Common myeloid progenitor, CD34-positive (primary cell): Measurements from ENCODE around the gene ACTRT3. TPM values are rescaled to one million over a fixed set of nuclear protein-coding genes. Genes with fewer than 3 reads are reported as not detected.

ENCODE experiments used
- CTCF ChIA-PET: fragments of 350-600 bp; sonication (Branson Sonifier 250); formaldehyde crosslinking; loops from one replicate; lab custom pipeline; 2021; ENCODE audit warnings: antibody characterized with exemption; lab: Charles Lee
- POLR2A ChIA-PET: fragments of 350-600 bp; sonication (Branson Sonifier 250); formaldehyde crosslinking; loops from one replicate; lab custom pipeline; 2021; ENCODE audit warnings: antibody characterized with exemption; lab: Charles Lee
- DNase-seq, 3 donors: peaks; one replicate each; pipeline versions ENCODE4 v3.0.0 to v3.0.0-alpha.2; 2013
- H3K27ac ChIP-seq, 2 experiments: 1 replicate in 1 of 2; 2 replicates in 1 of 2; pipeline ENCODE4 v1.7.0; 2013; ENCODE audit warnings: inconsistent platforms in 2 of 2, low read length in 2 of 2, mild to moderate bottlenecking in 2 of 2, low read depth in 1 of 2, moderate library complexity in 1 of 2; ENCODE audit not compliant: severe bottlenecking in 2 of 2, insufficient read depth in 1 of 2, poor library complexity in 1 of 2
- H3K27me3 ChIP-seq, 5 experiments: replicated peaks in 2 of 5; 1 replicate in 3 of 5; 2 replicates in 2 of 5; pipeline versions ENCODE4 v1.6.1 to v1.7.0; 2013; ENCODE audit warnings: low read length in 4 of 5, mild to moderate bottlenecking in 2 of 5, moderate library complexity in 2 of 5, inconsistent platforms in 1 of 5; ENCODE audit not compliant: insufficient read depth in 5 of 5, control insufficient read depth in 4 of 5
- H3K36me3 ChIP-seq, 4 experiments: 1 replicate in 2 of 4; 2 replicates in 2 of 4; pipeline versions ENCODE4 v1.6.1 to v1.7.0; 2013; ENCODE audit warnings: low read length in 3 of 4, control low read depth in 1 of 4, mild to moderate bottlenecking in 1 of 4; ENCODE audit not compliant: control insufficient read depth in 4 of 4, insufficient read depth in 4 of 4
- H3K4me1 ChIP-seq, 4 experiments: 1 replicate in 3 of 4; 2 replicates in 1 of 4; pipeline versions ENCODE4 v1.6.1 to v1.7.1; 2013; ENCODE audit warnings: low read length in 3 of 4, mild to moderate bottlenecking in 3 of 4, control low read depth in 1 of 4, inconsistent platforms in 1 of 4, moderate library complexity in 1 of 4; ENCODE audit not compliant: control insufficient read depth in 4 of 4, insufficient read depth in 4 of 4; ENCODE audit errors: control extremely low read depth in 1 of 4
- H3K4me3 ChIP-seq, 7 experiments: 1 replicate in 4 of 7; 2 replicates in 3 of 7; pipeline versions ENCODE4 v1.5.1 to v1.7.0; 2013; ENCODE audit warnings: mild to moderate bottlenecking in 7 of 7, low read length in 6 of 7, moderate library complexity in 6 of 7, inconsistent platforms in 2 of 7, low read depth in 2 of 7, control low read depth in 1 of 7; ENCODE audit not compliant: insufficient read depth in 4 of 7, control insufficient read depth in 1 of 7; ENCODE audit errors: extremely low read depth in 1 of 7
- H3K9me3 ChIP-seq, 5 experiments: 1 replicate in 4 of 5; 2 replicates in 1 of 5; pipeline versions ENCODE4 v1.6.1 to v1.7.1; 2013; ENCODE audit warnings: low read length in 4 of 5, mild to moderate bottlenecking in 2 of 5, inconsistent platforms in 1 of 5, low read depth in 1 of 5, moderate library complexity in 1 of 5; ENCODE audit not compliant: control insufficient read depth in 4 of 5, insufficient read depth in 2 of 5; ENCODE audit errors: control extremely low read depth in 1 of 5
- WGBS: methylation state at CpG from one replicate; pipeline ENCODE4 v1.1.5; 2013; ENCODE audit not compliant: insufficient coverage; 5-methylcytosine and 5-hydroxymethylcytosine counted together
- polyA plus RNA-seq: library from polyadenylated mRNA; unstranded; fragments of 120-200 nt; gene quantifications from one replicate; pipeline ENCODE4 v1.2.1, GENCODE V29; 2013

Gene ACTRT3
- polyA plus RNA-seq, result 2.2 TPM

GRCh38 chr3:169769287-169770181 lies at the start of gene ACTRT3:
Gene ACTRT3 (minus strand): TSS chr3:169769561. CDS start chr3:169769520, 41 bp downstream.
- H3K27ac ChIP-seq, result peak within 1 kb of the TSS; percentile 54 to 74
- peak within 1 kb of the TSS; percentile 76 to 100 (median 86) for H3K4me3 ChIP-seq
- H3K9me3 ChIP-seq, result no peaks in the 10 kb centered on the region
- peaks cover 10 to 27% (median 13%) of the 10 kb centered on the region in 4 experiments for H3K4me1 ChIP-seq
- ChIA-PET POLR2A (no interaction called here), CTCF (interaction anchor here (0.6 kb wide), 1 partner anchor 25 kb away, joined by 3 read pairs; no protein-coding TSS in a partner anchor)
- 0% methylated on average over 33 of the region's 51 CpGs for WGBS
- DNase-seq, result peak; percentile 76 to 83 (median 80)
- H3K27me3 ChIP-seq, result no peaks in the 10 kb centered on the region
- peaks cover 0 to 3% (median 0%) of the 10 kb centered on the region in 4 experiments for H3K36me3 ChIP-seq

- no peaks in the 10 kb centered on the region for H3K36me3 ChIP-seq
These were observed 49.0 kb upstream of the ACTRT3 start for GRCh38 chr3:169818316-169818715.

GRCh38 chr3:169815590-169816150 lies 46.3 kb upstream of the ACTRT3 start:
- DNase-seq, result peak in 2 of 3 donors; percentile 41 to 54
- CTCF ChIA-PET, result no interaction called here
- no peak overlapping the region for H3K27ac ChIP-seq
- H3K9me3 ChIP-seq, result peaks cover 0 to 7% (median 3%) of the 10 kb centered on the region in 5 experiments
- no peak overlapping the region for H3K4me3 ChIP-seq
- POLR2A ChIA-PET, result no interaction called here
- H3K36me3 ChIP-seq, result no peaks in the 10 kb centered on the region
- H3K27me3 ChIP-seq, result no peaks in the 10 kb centered on the region
- H3K4me1 ChIP-seq, result peaks cover 5 to 28% (median 26%) of the 10 kb centered on the region in 4 experiments
- 100% methylated on average over 2 of the region's 4 CpGs for WGBS

More at GRCh38 chr3:169818316-169818715, 49.0 kb upstream of the ACTRT3 start:
- Histone ChIP-seq H3K9me3 (peaks cover 0 to 7% (median 3%) of the 10 kb centered on the region in 5 experiments), H3K4me3 (no peak overlapping the region), H3K27me3 (no peaks in the 10 kb centered on the region), H3K4me1 (peaks cover 0 to 9% (median 6%) of the 10 kb centered on the region in 4 experiments), H3K27ac (no peak overlapping the region)
- WGBS, result no CpG with 5 or more reads among the region's 2 CpGs
- ChIA-PET POLR2A (no interaction called here), CTCF (interaction anchor here (1.0 kb wide), 1 partner anchor 9 kb away, joined by 3 read pairs; no protein-coding TSS in a partner anchor)
- no peak for DNase-seq

- Histone ChIP-seq H3K36me3 (no peaks in the 10 kb centered on the region), H3K4me1 (peaks cover 5 to 32% (median 29%) of the 10 kb centered on the region in 4 experiments), H3K4me3 (peak overlapping the region in 5 of 7 experiments; percentile 83 to 96 (median 90)), H3K27ac (no peak overlapping the region), H3K27me3 (no peaks in the 10 kb centered on the region), H3K9me3 (peaks cover 0 to 7% (median 3%) of the 10 kb centered on the region in 5 experiments)
- DNase-seq, result peak; percentile 86 to 94 (median 93)
- ChIA-PET CTCF (interaction anchor here (1.1 to 2.1 kb wide), 2 partner anchors 19 to 48 kb away, joined by 4 to 6 read pairs; no protein-coding TSS in a partner anchor), POLR2A (interaction anchor here (0.6 kb wide), 1 partner anchor 327 kb away, joined by 3 read pairs; no protein-coding TSS in a partner anchor)
- WGBS, result 26% methylated on average over 13 of the region's 27 CpGs
These were observed 44.6 kb upstream of the ACTRT3 start for GRCh38 chr3:169813757-169814517.

GRCh38 chr3:169813278-169813677 lies 43.9 kb upstream of the ACTRT3 start:
- 18% methylated on average over 3 of the region's 8 CpGs for WGBS
- Histone ChIP-seq H3K27ac (peak overlapping the region in 1 of 2 experiments; percentile 85), H3K27me3 (no peaks in the 10 kb centered on the region), H3K36me3 (no peaks in the 10 kb centered on the region), H3K4me1 (peaks cover 8 to 35% (median 32%) of the 10 kb centered on the region in 4 experiments), H3K9me3 (peaks cover 0 to 7% (median 3%) of the 10 kb centered on the region in 5 experiments), H3K4me3 (peak overlapping the region in 6 of 7 experiments; percentile 70 to 96 (median 87))
- POLR2A ChIA-PET, result no interaction called here
- CTCF ChIA-PET, result interaction anchor here (1.1 to 2.1 kb wide), 3 partner anchors 18 to 49 kb away, joined by 4 to 6 read pairs (median 4); no protein-coding TSS in a partner anchor
- DNase-seq, result peak in 1 of 3 donors; percentile 15
